MM.1S (cell line): Measurements from ENCODE around the gene EMCN.

Experiments used
- DNase-seq: peaks from one replicate; pipeline ENCODE4 v3.0.0-alpha.2; 2015
- H2AFZ ChIP-seq: fragments of 300-600 bp; sonication (generic); 2 replicates; pipeline ENCODE4 v1.6.0; 2016; ENCODE audit warnings: antibody characterized with exemption, low read length
- H3F3A ChIP-seq: fragments of 300-600 bp; sonication (generic); 2 replicates; pipeline ENCODE4 v1.6.1; 2016; ENCODE audit warnings: mild to moderate bottlenecking, antibody characterized with exemption, low read length, moderate library complexity, mixed read lengths; ENCODE audit not compliant: insufficient read depth
- H3K27ac ChIP-seq: fragments of 300-600 bp; sonication (generic); 2 replicates; pipeline ENCODE4 v1.5.1; 2016; ENCODE audit warnings: mild to moderate bottlenecking, low read length
- H3K27me3 ChIP-seq: fragments of 300-600 bp; sonication (generic); replicated peaks from 2 replicates; pipeline ENCODE4 v1.6.0; 2016; ENCODE audit warnings: low read length; ENCODE audit not compliant: insufficient read depth
- H3K36me3 ChIP-seq: fragments of 300-600 bp; sonication (generic); replicated peaks from 2 replicates; pipeline ENCODE4 v1.6.1; 2016; ENCODE audit warnings: mild to moderate bottlenecking, low read length, mixed read lengths; ENCODE audit not compliant: insufficient read depth
- H3K4me1 ChIP-seq: fragments of 300-600 bp; sonication (generic); 2 replicates; pipeline ENCODE4 v1.6.1; 2016; ENCODE audit warnings: low read length, mixed read lengths
- H3K4me2 ChIP-seq: fragments of 300-600 bp; sonication (generic); 2 replicates; pipeline ENCODE4 v1.6.0; 2016; ENCODE audit warnings: low read depth, low read length
- H3K4me3 ChIP-seq: fragments of 300-600 bp; sonication (generic); 2 replicates; pipeline ENCODE4 v1.5.1; 2016; ENCODE audit warnings: low read length, mixed read lengths
- H3K79me2 ChIP-seq: fragments of 300-600 bp; sonication (generic); 2 replicates; pipeline ENCODE4 v1.6.1; 2016; ENCODE audit warnings: mixed run types, low read length, mixed read lengths
- H3K9ac ChIP-seq: fragments of 300-600 bp; sonication (generic); 2 replicates; pipeline ENCODE4 v1.6.1; 2016; ENCODE audit warnings: low read length, mixed read lengths
- H3K9me2 ChIP-seq: fragments of 300-600 bp; sonication (generic); replicated peaks from 2 replicates; pipeline ENCODE4 v1.6.1; 2016; ENCODE audit warnings: mild to moderate bottlenecking, low read length, mixed read lengths; ENCODE audit not compliant: insufficient read depth
- H3K9me3 ChIP-seq: fragments of 300-600 bp; sonication (generic); replicated peaks from 2 replicates; pipeline ENCODE4 v1.6.1; 2016; ENCODE audit warnings: mild to moderate bottlenecking, low read length, mixed read lengths; ENCODE audit not compliant: insufficient read depth
- H4K20me1 ChIP-seq: fragments of 300-600 bp; sonication (generic); 2 replicates; pipeline ENCODE4 v1.6.1; 2016; ENCODE audit warnings: mild to moderate bottlenecking, low read length, moderate library complexity, mixed read lengths; ENCODE audit not compliant: insufficient read depth
- EZH2 ChIP-seq: fragments of 300-600 bp; sonication (generic); optimal IDR thresholded peaks from 2 replicates; pipeline ENCODE3; 2017; ENCODE audit warnings: low read depth, mild to moderate bottlenecking, antibody characterized with exemption, low read length, mixed read lengths
- EZH2phosphoT487 ChIP-seq: fragments of 300-600 bp; sonication (generic); IDR thresholded peaks from 2 replicates; pipeline ENCODE4 v1.6.1; 2018; ENCODE audit warnings: antibody characterized with exemption, low read length
- TF ChIP-seq, protein P1 (sequence below): fragments of 300-600 bp; sonication (generic); IDR thresholded peaks from 2 replicates; pipeline ENCODE4 v1.5.1; 2016; ENCODE audit warnings: antibody characterized with exemption, low read length, mixed read lengths

The EMCN gene

GRCh38 chr4:100366213-100366612 is 151.6 kb downstream of the EMCN start:
- no peaks in the 10 kb centered on the region for H3F3A ChIP-seq
- no peaks in the 10 kb centered on the region for H3K79me2 ChIP-seq
- no peak overlapping the region for H3K4me2 ChIP-seq
- H4K20me1 ChIP-seq: no peaks in the 10 kb centered on the region
- DNase-seq: no peak
- H3K9ac ChIP-seq: no peak overlapping the region
- H3K9me3 ChIP-seq: no peaks in the 10 kb centered on the region
- H3K4me1 ChIP-seq: peaks cover 6% of the 10 kb centered on the region
- no peak overlapping the region for H2AFZ ChIP-seq
- H3K27ac ChIP-seq: no peak overlapping the region
- TF ChIP-seq EZH2phosphoT487 (no peak), EZH2 (no peak)
- TF ChIP-seq, protein P1, sequence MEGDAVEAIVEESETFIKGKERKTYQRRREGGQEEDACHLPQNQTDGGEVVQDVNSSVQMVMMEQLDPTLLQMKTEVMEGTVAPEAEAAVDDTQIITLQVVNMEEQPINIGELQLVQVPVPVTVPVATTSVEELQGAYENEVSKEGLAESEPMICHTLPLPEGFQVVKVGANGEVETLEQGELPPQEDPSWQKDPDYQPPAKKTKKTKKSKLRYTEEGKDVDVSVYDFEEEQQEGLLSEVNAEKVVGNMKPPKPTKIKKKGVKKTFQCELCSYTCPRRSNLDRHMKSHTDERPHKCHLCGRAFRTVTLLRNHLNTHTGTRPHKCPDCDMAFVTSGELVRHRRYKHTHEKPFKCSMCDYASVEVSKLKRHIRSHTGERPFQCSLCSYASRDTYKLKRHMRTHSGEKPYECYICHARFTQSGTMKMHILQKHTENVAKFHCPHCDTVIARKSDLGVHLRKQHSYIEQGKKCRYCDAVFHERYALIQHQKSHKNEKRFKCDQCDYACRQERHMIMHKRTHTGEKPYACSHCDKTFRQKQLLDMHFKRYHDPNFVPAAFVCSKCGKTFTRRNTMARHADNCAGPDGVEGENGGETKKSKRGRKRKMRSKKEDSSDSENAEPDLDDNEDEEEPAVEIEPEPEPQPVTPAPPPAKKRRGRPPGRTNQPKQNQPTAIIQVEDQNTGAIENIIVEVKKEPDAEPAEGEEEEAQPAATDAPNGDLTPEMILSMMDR: no peak
- no peaks in the 10 kb centered on the region for H3K9me2 ChIP-seq
- H3K4me3 ChIP-seq: no peak overlapping the region
- H3K36me3 ChIP-seq: no peaks in the 10 kb centered on the region
- no peaks in the 10 kb centered on the region for H3K27me3 ChIP-seq

- TF ChIP-seq, protein P1: no peak
- no peak for TF ChIP-seq EZH2phosphoT487
- no peak for TF ChIP-seq EZH2
- H3K4me2 ChIP-seq: no peak overlapping the region
- no peak for DNase-seq
Measured at GRCh38 chr4:100362366-100362765, 155.5 kb downstream of the EMCN start.

GRCh38 chr4:100361336-100361735 is 156.5 kb downstream of the EMCN start:
- Histone ChIP-seq H3K9me3 (no peaks in the 10 kb centered on the region), H3K27me3 (no peaks in the 10 kb centered on the region), H3K4me3 (no peak overlapping the region), H3K9ac (no peak overlapping the region), H3K36me3 (no peaks in the 10 kb centered on the region), H3F3A (no peaks in the 10 kb centered on the region), H2AFZ (no peak overlapping the region), H3K9me2 (no peaks in the 10 kb centered on the region), H3K4me1 (no peaks in the 10 kb centered on the region), H3K4me2 (no peak overlapping the region), H3K27ac (no peak overlapping the region), H3K79me2 (no peaks in the 10 kb centered on the region), H4K20me1 (no peaks in the 10 kb centered on the region)
- TF ChIP-seq EZH2: no peak
- no peak for TF ChIP-seq EZH2phosphoT487
- TF ChIP-seq, protein P1: no peak
- no peak for DNase-seq

More at GRCh38 chr4:100362366-100362765, 155.5 kb downstream of the EMCN start:
- Histone ChIP-seq H2AFZ (no peak overlapping the region), H3K9ac (no peak overlapping the region), H3K27me3 (no peaks in the 10 kb centered on the region), H3K4me1 (no peaks in the 10 kb centered on the region), H4K20me1 (no peaks in the 10 kb centered on the region), H3K9me3 (no peaks in the 10 kb centered on the region), H3K27ac (no peak overlapping the region), H3K9me2 (no peaks in the 10 kb centered on the region), H3K36me3 (no peaks in the 10 kb centered on the region), H3K79me2 (no peaks in the 10 kb centered on the region), H3K4me3 (no peak overlapping the region), H3F3A (no peaks in the 10 kb centered on the region)
